Glutamatergic neuron (in vitro differentiated cells): ENCODE measurements around the gene ZNF276. TPM values are rescaled to one million over a fixed set of nuclear protein-coding genes. Genes with fewer than 3 reads are reported as not detected.
"Not testable (repeated sequence)": the region's sequence is repeated elsewhere in the genome, so short reads cannot be mapped to it uniquely, and the experiment has no call there.

ENCODE experiments used
- DNase-seq: peaks from one replicate; pipeline ENCODE4 v3.0.0; 2022
- H3K27ac Mint-ChIP-seq: one replicate; pipeline ENCODE4 v1.8.0; 2020; ENCODE audit warnings: mild to moderate bottlenecking, mixed read lengths, inconsistent platforms; ENCODE audit not compliant: unreplicated experiment
- H3K27me3 Mint-ChIP-seq: one replicate; pipeline ENCODE4 v1.8.0; 2020; ENCODE audit warnings: mild to moderate bottlenecking, moderate library complexity, mixed read lengths, inconsistent platforms; ENCODE audit not compliant: unreplicated experiment
- H3K36me3 Mint-ChIP-seq: one replicate; pipeline ENCODE4 v1.8.0; 2020; ENCODE audit warnings: mild to moderate bottlenecking, mixed read lengths, inconsistent platforms; ENCODE audit not compliant: unreplicated experiment
- H3K4me1 Mint-ChIP-seq: one replicate; pipeline ENCODE4 v1.8.0; 2020; ENCODE audit warnings: mild to moderate bottlenecking, low read depth, mixed read lengths, inconsistent platforms; ENCODE audit not compliant: unreplicated experiment
- H3K4me3 Mint-ChIP-seq: one replicate; pipeline ENCODE4 v1.8.0; 2020; ENCODE audit warnings: mild to moderate bottlenecking, mixed read lengths, inconsistent platforms; ENCODE audit not compliant: unreplicated experiment
- H3K9me3 Mint-ChIP-seq: one replicate; pipeline ENCODE4 v1.8.0; 2020; ENCODE audit warnings: mild to moderate bottlenecking, moderate library complexity, mixed read lengths, inconsistent platforms; ENCODE audit not compliant: unreplicated experiment
- CTCF ChIP-seq: fragments of 200-600 bp; sonication (generic); IDR thresholded peaks from one replicate; pipeline ENCODE4 v1.5.0; 2021; ENCODE audit not compliant: partially characterized antibody, unreplicated experiment
- total RNA-seq: library from RNA; stranded (reverse); fragmentation: NEBNext Ultra II Directional; extraction: Animal tissue kit (Norgen Biotek cat#: 25700); gene quantifications from one replicate; pipeline ENCODE4 v1.2.1, GENCODE V29; 2021; ENCODE audit not compliant: unreplicated experiment

The ZNF276 gene
- total RNA-seq, 1 donor from 2014 or later: 20.8 TPM

DNA sequence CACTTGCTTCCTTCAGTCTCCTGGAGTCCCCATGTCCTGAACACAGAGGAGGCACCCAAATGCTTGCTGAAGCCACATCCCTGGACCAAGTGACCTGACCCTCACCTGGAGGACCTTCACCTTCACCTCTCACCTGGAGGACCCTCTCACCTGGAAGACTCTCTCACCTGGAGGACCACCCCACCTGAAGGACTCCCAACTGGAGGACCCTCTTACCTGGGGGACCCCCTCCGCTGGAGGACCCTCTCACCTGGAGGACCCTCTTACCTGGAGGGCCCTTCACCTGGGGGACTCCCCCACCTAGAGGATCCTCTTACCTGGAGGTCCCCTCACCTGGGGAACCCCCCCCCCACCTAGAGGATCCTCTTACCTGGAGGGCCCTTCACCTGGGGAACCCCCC, 35.4 kb upstream of the ZNF276 start:
- no peak for TF ChIP-seq CTCF
- Mint-ChIP-seq H3K36me3 (peaks cover 11% of the 10 kb centered on the region), H3K9me3 (peaks cover 9% of the 10 kb centered on the region), H3K27ac (no peak overlapping the region), H3K27me3 (peaks cover 8% of the 10 kb centered on the region), H3K4me3 (peak overlapping the region; percentile 52), H3K4me1 (peaks cover 5% of the 10 kb centered on the region)
- no peak for DNase-seq

DNA sequence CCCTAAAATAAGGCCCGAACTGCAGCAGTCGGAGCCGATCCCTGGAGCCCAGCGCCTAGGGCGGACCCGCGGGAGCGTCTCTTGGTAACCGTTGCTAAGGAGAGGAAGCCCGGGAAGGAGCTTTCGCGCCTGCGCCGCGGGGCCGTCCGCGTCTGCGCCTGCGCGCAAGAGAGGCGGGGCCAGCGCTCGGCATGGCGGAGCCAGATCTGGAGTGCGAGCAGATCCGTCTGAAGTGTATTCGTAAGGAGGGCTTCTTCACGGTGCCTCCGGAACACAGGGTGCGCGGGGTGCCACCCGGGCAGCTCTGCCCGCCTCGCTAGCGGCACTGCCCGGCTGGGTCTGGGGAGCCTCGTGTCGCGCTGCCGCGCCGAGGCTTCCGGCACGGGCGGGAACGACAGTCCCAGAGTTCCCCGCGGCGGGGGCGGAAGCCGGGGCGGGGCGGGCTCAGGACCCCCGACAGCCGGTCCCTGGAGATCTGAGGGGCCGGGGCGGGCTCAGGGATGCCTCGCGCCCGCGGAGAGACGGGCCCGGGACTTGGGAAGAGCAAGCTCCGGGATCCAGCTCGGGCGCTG, 34.7 kb upstream of the ZNF276 start, which contains the start of gene CDK10:
Gene CDK10 (plus strand): TSS at position 170 of the 572 bp plus-strand sequence. CDS start 22 bp downstream, at position 192.
- Mint-ChIP-seq H3K4me1 (peaks cover 5% of the 10 kb centered on the region), H3K27ac (peak within 1 kb of the TSS; percentile 55), H3K4me3 (peak within 1 kb of the TSS; percentile 89), H3K9me3 (peaks cover 9% of the 10 kb centered on the region), H3K36me3 (peaks cover 11% of the 10 kb centered on the region), H3K27me3 (peaks cover 8% of the 10 kb centered on the region)
- no peak for TF ChIP-seq CTCF
- DNase-seq: peak; percentile 95

DNA sequence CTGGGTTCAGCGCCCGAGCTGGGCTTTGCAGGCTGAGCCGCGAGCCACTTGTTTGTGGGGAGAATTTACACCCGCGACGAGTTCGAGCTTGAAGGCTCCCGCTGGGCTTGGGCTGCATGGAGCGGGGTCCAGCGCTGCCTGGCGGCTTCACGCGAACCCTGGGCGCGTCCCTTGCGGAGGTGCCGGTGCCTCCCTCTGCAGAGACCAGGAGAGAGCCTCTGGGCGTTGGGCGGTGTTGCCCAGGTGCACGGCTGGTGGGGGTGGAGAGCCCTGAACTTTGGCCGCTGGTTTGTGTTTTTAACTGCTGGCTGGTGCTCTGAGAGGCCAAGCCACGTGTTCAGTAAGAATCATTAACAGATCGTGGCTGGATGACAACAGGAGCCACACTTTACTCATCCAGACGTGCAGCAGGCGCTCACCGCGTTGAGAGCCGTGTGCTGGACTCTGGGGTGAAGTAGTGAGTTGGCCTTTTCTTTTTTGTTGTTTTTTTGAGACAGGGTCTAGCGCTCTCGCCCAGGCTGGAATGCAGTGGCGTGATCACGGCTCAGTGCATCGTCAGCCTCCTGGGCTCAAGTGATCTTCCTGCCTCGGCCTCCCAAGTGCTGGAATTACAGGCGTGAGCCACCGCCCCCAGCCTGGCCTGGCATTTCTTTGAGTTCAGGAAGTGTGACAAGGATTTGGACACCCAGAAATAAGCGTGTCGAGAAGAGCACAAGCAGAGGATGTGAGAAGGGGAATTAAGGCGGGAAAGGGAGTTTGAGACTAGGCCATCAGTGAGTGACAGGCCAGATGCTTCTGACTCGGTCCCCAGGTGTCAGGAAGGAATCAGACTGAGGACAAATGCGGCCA, 34.0 kb upstream of the ZNF276 start:
- Mint-ChIP-seq H3K4me1 (peaks cover 5% of the 10 kb centered on the region), H3K27me3 (peaks cover 8% of the 10 kb centered on the region), H3K27ac (peak overlapping the region; percentile 55), H3K36me3 (peaks cover 6% of the 10 kb centered on the region), H3K9me3 (peaks cover 9% of the 10 kb centered on the region), H3K4me3 (peak overlapping the region; percentile 88)
- no peak for DNase-seq
- no peak for TF ChIP-seq CTCF

DNA sequence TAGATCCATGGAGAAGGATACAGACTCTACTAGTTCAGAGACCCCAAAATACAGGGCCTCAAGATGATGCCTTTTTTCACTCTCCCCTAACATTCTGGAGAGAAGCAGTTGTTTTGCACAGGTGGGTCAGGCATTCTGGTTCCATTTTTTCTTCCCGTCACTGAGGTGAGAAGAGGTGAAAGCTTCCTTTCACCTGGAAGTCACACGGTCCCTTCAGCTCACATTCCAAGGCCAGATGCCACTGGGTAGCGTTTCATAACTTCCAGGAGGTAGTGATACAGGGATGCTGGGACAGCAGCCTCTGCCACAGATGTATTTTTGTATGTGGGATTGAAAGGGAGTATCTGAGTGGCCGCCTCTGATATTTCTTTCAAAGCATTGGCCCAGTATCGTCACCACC, 32.9 kb upstream of the ZNF276 start:
- peaks cover 9% of the 10 kb centered on the region for H3K27me3 Mint-ChIP-seq
- no peak overlapping the region for H3K27ac Mint-ChIP-seq
- peaks cover 5% of the 10 kb centered on the region for H3K4me1 Mint-ChIP-seq
- TF ChIP-seq CTCF: no peak
- H3K4me3 Mint-ChIP-seq: peak overlapping the region; percentile 34
- peaks cover 6% of the 10 kb centered on the region for H3K36me3 Mint-ChIP-seq
- DNase-seq: no peak
- peaks cover 11% of the 10 kb centered on the region for H3K9me3 Mint-ChIP-seq

DNA sequence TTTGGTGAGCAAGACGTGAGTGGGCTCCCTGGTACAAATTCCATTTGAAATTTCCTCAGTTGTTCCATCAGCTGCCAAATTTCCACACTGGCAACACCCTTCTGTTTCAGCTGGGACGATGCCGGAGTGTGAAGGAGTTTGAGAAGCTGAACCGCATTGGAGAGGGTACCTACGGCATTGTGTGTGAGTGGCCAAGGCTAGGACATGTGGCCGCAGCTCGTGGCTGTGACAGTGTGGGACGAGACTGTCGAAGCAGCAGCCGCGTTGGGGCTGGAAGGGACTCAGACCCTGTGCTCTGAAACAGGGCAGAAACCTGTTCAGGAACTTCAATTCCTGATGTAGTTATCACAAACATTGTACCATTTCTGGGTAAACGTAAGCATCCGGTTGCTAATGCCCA, 32.2 kb upstream of the ZNF276 start:
- DNase-seq: no peak
- no peak overlapping the region for H3K27ac Mint-ChIP-seq
- H3K36me3 Mint-ChIP-seq: peaks cover 6% of the 10 kb centered on the region
- no peak for TF ChIP-seq CTCF
- peaks cover 11% of the 10 kb centered on the region for H3K9me3 Mint-ChIP-seq
- H3K4me1 Mint-ChIP-seq: peaks cover 5% of the 10 kb centered on the region
- H3K27me3 Mint-ChIP-seq: peaks cover 12% of the 10 kb centered on the region
- H3K4me3 Mint-ChIP-seq: no peak overlapping the region

DNA sequence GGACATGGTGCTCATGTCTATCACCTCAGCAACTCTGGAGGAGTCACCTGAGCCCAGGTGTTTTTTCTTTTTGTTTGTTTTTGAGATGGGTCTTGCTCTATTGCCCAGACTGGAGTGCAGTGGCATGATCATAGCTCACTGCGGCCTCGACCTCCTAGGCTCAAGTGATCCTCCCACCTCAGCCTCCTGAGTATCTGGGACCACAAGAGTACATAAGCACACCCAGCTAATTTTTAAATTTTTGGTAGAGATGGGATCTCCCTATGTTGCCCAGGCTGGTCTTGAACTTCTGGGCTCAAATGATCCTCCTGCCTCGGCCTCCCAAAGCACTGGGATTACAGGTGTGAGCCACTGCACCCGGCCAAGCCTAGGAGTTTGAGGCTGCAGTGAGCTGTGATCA, 31.7 kb upstream of the ZNF276 start:
- not testable (repeated sequence) for H3K36me3 Mint-ChIP-seq, H3K4me3 Mint-ChIP-seq, H3K4me1 Mint-ChIP-seq, DNase-seq, H3K27ac Mint-ChIP-seq
- Mint-ChIP-seq H3K27me3 (peaks cover 12% of the 10 kb centered on the region), H3K9me3 (peaks cover 11% of the 10 kb centered on the region)
